ENCODE measurements around the gene IVNS1ABP.

The IVNS1ABP gene

GRCh38 chr1:185295091-185295490, 22.0 kb downstream of the IVNS1ABP start:
- TF ChIP-seq, protein P1, sequence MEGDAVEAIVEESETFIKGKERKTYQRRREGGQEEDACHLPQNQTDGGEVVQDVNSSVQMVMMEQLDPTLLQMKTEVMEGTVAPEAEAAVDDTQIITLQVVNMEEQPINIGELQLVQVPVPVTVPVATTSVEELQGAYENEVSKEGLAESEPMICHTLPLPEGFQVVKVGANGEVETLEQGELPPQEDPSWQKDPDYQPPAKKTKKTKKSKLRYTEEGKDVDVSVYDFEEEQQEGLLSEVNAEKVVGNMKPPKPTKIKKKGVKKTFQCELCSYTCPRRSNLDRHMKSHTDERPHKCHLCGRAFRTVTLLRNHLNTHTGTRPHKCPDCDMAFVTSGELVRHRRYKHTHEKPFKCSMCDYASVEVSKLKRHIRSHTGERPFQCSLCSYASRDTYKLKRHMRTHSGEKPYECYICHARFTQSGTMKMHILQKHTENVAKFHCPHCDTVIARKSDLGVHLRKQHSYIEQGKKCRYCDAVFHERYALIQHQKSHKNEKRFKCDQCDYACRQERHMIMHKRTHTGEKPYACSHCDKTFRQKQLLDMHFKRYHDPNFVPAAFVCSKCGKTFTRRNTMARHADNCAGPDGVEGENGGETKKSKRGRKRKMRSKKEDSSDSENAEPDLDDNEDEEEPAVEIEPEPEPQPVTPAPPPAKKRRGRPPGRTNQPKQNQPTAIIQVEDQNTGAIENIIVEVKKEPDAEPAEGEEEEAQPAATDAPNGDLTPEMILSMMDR (IDR thresholded peaks at IDR 0.05) = no peak
- Mint-ChIP-seq H3K9me3 (no peaks in the 10 kb centered on the region), H3K27ac (no peak overlapping the region), H3K36me3 (ENCODE audit: low read depth) (peaks cover 57% of the 10 kb centered on the region), H3K4me1 (no peaks in the 10 kb centered on the region), H3K4me3 (no peak overlapping the region), H3K27me3 (ENCODE audit: low read depth, poor library complexity) (no peaks in the 10 kb centered on the region)
- no peak for DNase-seq

DNA sequence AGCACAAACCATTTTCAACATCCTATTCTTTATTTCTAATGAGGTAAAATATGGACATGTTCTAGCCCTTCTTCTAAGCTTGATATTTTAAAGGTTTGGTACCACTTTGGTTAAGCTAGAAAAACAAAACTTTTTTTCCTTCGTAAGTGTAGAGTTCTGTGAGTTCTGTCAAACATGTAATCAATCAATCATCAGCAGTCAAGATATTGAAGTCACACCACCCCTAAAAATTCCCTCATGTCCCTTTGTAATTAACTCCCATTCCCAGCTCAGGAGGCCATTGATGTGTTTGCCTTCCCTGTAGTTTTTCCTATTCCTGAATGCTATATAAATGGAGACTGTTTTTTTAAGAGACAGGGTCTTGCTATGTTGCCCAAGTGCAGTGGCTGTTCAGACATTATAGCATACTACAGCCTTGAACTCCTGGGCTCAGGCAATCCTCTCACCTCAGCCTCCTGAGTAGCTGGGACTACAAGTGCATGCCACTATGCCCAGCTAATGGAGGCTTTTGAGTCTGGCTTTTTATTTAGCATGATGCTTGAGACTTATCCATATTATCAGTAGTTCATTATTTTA, 23.0 kb downstream of the IVNS1ABP start:
- no peaks in the 10 kb centered on the region for H3K9me3 Mint-ChIP-seq
- H3K4me1 Mint-ChIP-seq = no peaks in the 10 kb centered on the region
- H3K27me3 Mint-ChIP-seq (ENCODE audit: low read depth, poor library complexity) = no peaks in the 10 kb centered on the region
- peaks cover 59% of the 10 kb centered on the region for H3K36me3 Mint-ChIP-seq (ENCODE audit: low read depth)
- TF ChIP-seq, protein P1 (IDR thresholded peaks at IDR 0.05) = no peak
- no peak overlapping the region for H3K4me3 Mint-ChIP-seq
- peak overlapping the region; percentile 87 for H3K27ac Mint-ChIP-seq
- DNase-seq = no peak

GRCh38 chr1:185292237-185292636, 24.8 kb downstream of the IVNS1ABP start:
- DNase-seq = no peak
- Mint-ChIP-seq H3K4me1 (no peaks in the 10 kb centered on the region), H3K9me3 (no peaks in the 10 kb centered on the region), H3K36me3 (ENCODE audit: low read depth) (peaks cover 44% of the 10 kb centered on the region), H3K4me3 (no peak overlapping the region), H3K27me3 (ENCODE audit: low read depth, poor library complexity) (no peaks in the 10 kb centered on the region), H3K27ac (peak overlapping the region; percentile 40)
- TF ChIP-seq, protein P1 (IDR thresholded peaks at IDR 0.05) = no peak

GRCh38 chr1:185291652-185292051, 25.4 kb downstream of the IVNS1ABP start:
- no peak for DNase-seq
- peak overlapping the region; percentile 40 for H3K27ac Mint-ChIP-seq
- no peaks in the 10 kb centered on the region for H3K9me3 Mint-ChIP-seq

DNA sequence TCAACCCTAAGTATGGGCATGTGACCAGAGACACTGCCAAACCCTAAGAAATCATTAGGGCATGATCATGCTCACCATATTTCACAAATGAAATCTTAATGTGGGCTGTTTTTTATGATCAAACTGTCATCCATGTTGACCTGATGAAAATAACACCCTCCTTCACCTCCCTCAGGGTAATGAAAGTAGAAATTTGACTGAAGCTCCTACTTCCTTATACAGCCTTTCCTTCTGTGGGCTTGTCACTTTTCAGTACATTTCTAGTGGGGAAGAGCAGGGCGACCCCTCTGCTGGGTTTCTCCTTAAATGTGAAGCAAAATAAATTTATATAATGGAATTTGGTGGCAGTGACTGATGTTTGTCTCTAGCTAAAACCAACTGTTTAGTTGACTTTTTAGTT, 25.9 kb downstream of the IVNS1ABP start:
- H3K27ac Mint-ChIP-seq = peak overlapping the region; percentile 30
- no peaks in the 10 kb centered on the region for H3K9me3 Mint-ChIP-seq
- TF ChIP-seq, protein P1 (IDR thresholded peaks at IDR 0.05) = no peak
- H3K36me3 Mint-ChIP-seq (ENCODE audit: low read depth) = peaks cover 37% of the 10 kb centered on the region
- H3K4me1 Mint-ChIP-seq = no peaks in the 10 kb centered on the region
- no peaks in the 10 kb centered on the region for H3K27me3 Mint-ChIP-seq (ENCODE audit: low read depth, poor library complexity)
- DNase-seq = no peak
- no peak overlapping the region for H3K4me3 Mint-ChIP-seq

More at GRCh38 chr1:185291652-185292051, 25.4 kb downstream of the IVNS1ABP start:
- Mint-ChIP-seq H3K4me1 (no peaks in the 10 kb centered on the region), H3K27me3 (ENCODE audit: low read depth, poor library complexity) (no peaks in the 10 kb centered on the region), H3K36me3 (ENCODE audit: low read depth) (peaks cover 42% of the 10 kb centered on the region), H3K4me3 (no peak overlapping the region)
- TF ChIP-seq, protein P1 (IDR thresholded peaks at IDR 0.05) = no peak

- no peak overlapping the region for H3K27ac Mint-ChIP-seq
- H3K9me3 Mint-ChIP-seq = no peaks in the 10 kb centered on the region
- H3K4me1 Mint-ChIP-seq = no peaks in the 10 kb centered on the region
- TF ChIP-seq, protein P1 (IDR thresholded peaks at IDR 0.05) = no peak
- H3K36me3 Mint-ChIP-seq (ENCODE audit: low read depth) = peaks cover 25% of the 10 kb centered on the region
- no peaks in the 10 kb centered on the region for H3K27me3 Mint-ChIP-seq (ENCODE audit: low read depth, poor library complexity)
- no peak overlapping the region for H3K4me3 Mint-ChIP-seq
- DNase-seq = no peak
These were observed 27.2 kb downstream of the IVNS1ABP start for GRCh38 chr1:185289880-185290279.
